ENCODE data around the gene SLC39A11.
"Not testable (repeated sequence)": the region's sequence is repeated elsewhere in the genome, so short reads cannot be mapped to it uniquely, and the experiment has no call there.

The SLC39A11 gene

DNA sequence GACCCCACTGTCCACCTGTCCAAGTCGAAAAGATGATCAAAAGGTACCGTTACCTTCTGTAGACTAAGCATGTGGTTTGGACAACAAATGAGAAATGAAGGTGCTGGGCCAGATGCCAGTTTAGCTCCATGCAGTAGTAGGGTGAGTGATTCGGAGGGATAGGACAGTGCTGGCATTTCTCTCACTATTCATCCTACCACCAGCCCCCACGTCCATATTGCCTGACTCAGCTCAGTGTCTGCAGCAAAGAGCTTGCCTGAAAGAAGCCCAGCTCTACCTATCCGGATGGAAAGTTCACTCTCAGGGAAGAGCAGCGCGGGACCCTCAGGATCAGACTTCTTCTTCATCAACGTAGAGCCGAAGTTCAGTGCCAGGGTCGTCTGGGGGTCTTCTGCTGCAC is 145.0 kb downstream of the SLC39A11 start:
- DNase-seq (ENCODE audit: low read depth): no peak

DNA sequence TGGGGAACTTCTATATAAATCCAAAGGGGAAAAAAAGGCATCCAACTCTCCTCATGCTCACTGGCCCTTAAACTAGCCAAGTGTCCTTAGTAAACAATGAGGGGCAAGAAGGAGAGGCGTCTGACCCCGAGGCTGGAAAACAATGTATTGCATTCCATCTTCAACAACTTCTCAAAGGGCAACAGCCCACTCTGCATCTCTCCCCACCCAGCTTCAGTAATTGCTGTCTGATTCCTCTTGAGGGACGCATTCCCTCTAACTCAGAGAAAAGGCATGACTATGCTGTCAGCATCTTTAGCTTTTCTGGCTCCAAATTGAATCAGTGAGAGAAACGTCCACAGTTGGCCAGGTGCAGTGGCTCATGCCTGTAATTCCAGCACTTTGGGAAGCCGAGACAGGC is 145.8 kb downstream of the SLC39A11 start:
- no peak for DNase-seq (ENCODE audit: low read depth)

DNA sequence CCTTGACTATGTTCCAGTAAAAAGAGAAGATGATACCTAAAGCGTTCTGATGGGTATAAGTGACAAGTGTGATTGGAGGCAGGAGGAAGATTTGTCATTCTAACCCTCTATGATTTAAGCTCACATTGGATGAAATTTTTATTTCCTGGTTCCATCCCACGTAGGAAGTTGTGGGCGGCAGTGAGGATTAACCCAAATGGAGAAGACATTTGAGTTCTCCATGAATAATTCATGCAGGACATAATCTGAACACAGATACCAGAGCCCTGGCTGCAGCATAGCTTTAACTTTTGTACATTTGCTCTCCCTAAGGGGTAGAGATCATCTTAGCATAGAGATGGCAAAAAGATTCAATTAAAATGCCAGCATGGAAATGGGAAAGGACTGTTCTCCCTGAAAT is 146.3 kb downstream of the SLC39A11 start:
- DNase-seq (ENCODE audit: low read depth): no peak

DNA sequence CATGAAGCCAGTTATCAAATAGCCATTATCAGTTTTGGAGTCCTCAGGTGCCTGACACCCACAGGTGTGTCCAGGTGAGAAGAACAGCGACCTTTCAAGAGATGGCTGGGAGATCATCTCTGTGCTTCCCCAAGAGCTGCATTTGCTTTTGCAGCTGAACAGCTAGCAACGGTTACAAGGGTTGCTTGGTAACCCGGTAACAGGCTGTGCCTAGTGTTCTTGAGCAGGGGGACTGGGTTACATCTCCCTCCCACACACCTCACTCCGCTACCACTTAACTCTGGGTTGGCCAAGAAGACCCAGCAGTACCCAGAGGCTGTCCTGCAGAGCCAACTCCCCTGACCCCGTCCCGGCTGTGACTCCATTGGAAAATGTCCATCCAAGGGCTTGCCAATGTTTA is 147.0 kb downstream of the SLC39A11 start:
- DNase-seq (ENCODE audit: low read depth): no peak

DNA sequence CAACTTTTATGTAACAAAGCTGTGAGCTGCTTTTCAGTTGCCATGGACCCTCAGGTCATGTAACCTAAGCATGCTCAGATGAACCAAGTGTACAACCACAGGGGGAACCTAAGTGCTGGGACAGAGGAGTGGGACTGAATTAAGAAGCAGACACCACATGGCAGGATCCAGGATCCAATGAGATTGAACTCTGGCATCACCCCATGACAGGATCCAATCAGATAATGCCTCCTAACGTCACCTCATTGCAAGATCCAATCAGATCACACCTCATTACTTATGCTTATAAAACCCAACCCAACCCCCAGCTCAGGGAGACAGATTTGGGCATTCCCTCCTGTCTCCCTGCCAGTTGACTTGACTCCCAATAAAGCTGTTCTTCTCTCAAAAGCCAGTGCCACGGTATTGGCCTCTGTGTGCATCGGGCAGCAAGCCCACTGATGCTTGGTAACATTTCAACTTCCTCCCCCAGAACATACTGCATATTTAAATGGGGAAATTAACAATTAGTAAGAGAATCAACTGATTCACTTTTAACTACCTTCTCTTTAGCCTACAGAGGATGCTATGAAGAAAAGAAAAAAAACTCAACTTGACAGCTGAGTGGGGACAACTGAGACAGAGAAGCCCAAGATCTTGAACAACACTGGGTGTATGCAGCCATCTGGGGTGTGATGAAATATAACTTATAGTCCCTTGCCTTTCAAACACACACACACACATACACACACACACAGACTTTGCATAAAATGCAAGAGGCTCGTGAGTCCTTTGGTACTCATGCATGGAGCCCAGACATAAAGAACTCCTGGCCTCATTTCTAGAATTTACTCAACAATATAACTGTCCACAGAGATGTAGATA is 148.4 kb downstream of the SLC39A11 start:
- DNase-seq (ENCODE audit: low read depth): no peak

DNA sequence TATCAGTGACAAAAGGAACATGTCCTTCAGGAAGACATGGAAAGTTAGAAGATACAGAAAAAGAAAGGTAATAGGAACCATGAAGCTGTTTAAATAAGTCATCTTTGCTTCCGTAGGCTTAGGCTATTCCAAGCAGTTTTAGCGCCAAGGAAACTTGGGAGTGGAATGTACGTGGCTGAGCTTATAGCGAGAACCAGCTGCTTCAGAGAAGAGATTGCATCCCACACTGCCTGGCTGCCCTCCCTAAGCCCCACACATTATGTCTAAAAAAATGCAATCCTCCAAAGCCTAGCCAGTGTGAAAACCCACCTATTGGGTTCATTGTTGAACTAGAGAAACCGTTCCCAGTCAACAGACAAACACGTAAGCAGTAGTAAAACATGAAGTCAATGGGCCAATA is 149.9 kb downstream of the SLC39A11 start:
- DNase-seq (ENCODE audit: low read depth): no peak

DNA sequence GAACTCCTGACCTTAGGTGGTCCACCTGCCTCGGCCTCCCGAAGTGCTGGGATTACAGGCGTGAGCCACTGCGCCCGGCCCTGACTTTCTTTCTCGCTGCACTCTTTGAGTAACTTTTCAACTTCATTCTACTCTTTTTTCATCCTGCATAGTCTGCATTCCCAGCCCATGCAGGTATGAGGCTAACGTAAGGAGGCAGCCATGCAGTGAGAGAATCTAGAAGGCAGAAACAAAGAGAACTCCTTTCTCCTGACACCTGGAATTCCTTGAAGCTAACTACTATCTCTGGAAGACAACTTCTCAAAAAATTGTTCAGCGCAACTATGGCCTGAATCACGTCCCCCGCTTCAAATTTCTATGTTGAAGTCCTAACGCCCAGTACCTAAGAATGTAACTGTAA is 152.0 kb downstream of the SLC39A11 start:
- no peak for DNase-seq (ENCODE audit: low read depth)

DNA sequence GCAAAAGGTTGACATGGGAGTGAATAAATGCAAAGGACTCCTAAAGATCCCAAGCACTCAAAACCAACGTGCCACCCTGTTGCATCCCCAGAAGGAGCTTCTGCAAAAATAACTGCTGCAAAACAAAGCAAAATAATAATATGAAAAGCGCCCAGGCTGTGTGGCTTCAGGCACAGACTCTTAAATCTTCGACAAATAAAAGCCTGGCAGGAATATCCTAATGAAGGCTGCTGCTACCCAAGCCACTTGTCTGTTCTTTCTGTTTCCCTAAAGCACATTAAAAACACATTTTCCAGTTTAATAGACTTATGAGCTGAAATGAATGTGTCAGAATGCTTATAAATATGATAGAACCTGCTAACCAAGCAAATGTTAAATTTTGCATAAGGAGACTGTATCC is 154.0 kb downstream of the SLC39A11 start:
- no peak for DNase-seq (ENCODE audit: low read depth)

DNA sequence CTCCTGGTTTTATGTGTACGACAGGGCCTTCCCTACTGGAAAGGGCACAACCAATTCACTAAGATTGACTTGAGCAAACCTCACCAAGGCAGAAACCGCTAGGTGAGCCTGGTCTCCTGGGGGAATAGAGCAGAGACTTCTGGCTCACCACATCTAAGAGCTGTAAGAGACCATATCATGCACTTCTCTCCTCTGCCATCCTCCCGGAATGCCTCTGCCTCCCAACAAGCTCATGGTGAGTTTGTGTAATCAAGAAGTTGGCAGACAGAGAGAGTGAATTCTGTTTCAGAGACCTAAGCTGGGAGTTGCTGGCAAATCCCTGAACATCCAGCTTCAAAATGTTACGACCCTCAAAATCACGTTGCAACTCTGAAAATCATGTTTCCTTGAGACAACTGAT is 154.8 kb downstream of the SLC39A11 start:
- no peak for DNase-seq (ENCODE audit: low read depth)

DNA sequence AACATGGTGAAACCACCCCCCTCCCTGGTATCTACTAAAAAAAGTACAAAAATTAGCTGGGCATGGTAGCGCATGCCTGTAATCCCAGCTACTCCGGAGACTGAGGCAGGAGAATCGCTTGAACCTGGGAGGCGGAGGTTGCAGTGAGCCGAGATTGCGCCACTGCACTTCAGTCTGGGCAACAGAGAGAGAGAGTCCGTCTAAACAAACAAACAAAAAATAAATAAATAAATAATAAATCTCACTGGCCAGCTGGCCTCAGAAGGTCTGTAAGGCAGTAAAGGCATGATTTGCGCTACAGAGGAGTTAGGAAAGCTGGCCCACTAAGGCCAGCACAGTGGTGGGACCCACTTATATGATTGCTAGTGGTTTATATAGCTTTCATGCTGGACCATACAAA is 155.2 kb downstream of the SLC39A11 start:
- DNase-seq (ENCODE audit: low read depth): not testable (repeated sequence)

DNA sequence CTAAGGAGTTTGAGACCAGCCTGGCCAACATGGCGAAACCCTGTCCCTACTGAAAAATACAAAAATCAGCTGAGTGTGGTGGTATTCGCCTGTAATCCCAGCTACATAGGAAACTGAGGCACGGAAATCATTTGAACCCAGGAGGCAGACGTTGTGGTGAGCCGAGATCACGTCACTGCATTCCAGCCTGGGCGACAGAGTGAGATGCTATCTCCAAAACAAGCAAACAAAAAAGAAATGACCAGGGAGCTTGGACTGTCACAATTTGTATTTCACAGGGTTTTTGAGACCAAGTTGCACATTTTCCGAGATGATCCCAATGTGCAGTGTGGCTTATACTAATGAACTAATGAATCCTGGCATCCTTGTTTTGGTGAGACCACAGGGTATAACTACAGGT is 156.5 kb downstream of the SLC39A11 start:
- no peak for DNase-seq (ENCODE audit: low read depth)

DNA sequence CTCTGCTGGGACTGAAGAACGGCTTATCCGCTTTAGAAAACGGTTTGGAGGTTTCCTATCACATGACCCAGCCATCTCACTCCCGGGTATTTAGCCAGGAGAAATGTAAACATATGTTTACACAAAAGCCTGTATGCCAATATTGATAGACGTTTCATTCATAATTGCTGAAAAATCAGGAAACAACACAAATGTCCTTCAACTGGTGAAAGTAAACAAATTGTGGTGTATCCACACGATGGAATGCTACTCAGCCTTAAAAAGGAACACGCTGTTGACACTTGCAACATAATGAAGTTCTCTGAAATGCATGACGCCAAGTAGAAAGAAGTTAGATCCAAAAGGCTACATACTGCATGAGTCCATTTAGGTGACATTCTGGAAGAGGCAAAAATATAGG is 157.6 kb downstream of the SLC39A11 start:
- no peak for DNase-seq (ENCODE audit: low read depth)

DNA sequence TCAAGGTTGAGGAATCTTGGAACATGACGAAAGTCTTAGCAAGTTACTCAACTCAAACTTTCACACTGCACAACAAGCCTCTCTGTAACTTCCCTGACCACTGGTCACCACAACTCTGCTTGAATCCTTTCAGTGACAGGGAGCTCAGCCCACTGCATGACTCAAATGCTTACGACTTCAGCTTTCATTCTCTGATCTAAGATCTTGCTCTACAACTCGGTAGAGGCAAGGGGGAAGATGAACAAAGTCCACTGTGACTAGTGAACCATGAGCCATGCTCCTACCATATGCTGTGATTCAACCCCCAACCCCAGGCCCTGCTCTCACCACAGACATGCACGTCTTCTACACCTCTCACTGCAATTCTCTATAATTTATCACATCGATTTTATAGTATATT is 160.9 kb downstream of the SLC39A11 start:
- DNase-seq (ENCODE audit: low read depth): no peak

DNA sequence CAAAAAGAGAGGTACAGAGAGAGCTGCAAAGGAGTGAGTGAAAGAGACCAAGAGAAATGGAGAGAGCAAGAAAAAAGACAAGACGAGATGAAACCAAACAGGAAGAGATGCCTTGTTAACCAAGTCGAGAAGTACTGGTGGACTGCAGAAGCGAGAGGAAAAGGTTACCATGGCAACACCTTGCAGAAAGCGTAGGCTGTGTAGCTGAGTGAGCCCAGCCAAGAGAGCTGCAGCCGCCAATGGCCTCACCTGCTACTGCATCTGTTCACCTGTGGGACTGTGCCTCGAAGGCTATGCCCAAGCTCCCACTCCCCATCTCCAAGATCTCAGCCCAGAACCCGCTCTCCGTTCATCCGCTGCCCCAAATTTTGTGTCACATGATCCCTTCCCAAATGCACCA is 161.3 kb downstream of the SLC39A11 start:
- DNase-seq (ENCODE audit: low read depth): no peak

DNA sequence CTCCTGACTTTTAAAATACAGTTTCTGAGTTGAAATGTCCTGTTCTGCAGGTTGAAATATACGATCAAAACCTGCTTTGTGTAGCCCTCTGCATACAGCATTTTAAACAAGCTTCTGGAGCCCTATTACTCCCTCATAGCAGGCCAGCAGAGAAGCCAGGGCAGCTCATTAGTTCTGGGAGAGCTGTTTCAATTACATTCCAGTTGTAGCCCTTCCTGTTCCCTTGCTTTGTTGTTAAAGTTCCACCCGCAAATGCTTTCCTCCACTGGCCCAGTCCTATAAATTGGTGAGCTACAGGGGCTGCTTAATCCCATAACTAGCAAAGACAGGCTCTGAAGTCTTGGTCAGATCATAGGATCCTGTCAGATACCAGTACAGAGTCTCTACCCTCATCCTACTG is 162.5 kb downstream of the SLC39A11 start:
- DNase-seq (ENCODE audit: low read depth): no peak

DNA sequence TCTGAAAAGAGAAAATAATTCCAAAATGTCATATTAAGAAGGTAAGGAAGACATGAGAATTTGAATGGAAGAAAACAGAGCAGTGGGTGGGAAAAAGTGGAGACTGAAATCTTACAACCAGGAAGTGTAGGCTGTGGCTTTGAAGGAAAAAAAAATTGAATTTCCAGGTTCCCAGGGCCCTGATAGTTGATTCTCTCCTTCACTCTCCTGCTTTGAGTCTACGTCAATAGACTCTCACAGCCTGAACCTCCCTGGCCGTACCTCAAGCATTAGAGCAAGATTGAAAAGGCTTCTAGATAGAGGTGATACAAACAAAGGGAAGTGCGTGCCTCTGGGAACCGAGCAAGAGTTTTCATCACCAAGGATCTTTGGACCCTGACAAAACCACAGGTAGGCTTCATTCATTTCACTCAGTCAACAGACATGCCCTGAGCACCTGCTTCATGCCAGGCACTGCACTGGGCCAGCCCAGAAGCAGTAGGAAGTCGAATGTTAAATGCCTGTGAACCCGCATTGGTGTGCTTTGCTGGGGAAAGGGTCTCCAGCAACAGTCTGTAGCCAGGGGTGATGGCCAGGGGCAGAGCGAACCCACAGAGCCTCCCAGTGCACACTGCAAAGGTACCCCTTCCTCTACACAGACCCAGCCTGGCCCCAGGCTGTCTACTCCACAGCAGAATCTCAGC is 163.9 kb downstream of the SLC39A11 start:
- no peak for DNase-seq (ENCODE audit: low read depth)

DNA sequence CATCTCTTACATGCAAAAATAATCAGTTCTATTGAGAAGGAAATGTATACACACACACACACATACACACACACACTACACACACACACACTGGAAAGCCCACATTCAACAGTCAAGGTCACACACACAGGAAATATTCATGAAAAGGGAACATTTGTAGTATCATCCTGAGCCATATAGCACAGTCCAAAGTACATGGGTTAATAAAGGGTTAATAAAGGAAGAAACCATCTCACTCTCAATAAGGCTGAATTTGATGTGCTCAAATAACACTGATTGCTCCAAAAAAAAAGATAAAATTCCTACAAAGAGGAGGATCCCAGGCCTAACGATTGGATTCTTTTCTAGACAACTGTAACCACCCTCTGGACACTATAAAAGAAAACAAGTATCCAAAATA is 164.7 kb downstream of the SLC39A11 start:
- DNase-seq (ENCODE audit: low read depth): no peak

DNA sequence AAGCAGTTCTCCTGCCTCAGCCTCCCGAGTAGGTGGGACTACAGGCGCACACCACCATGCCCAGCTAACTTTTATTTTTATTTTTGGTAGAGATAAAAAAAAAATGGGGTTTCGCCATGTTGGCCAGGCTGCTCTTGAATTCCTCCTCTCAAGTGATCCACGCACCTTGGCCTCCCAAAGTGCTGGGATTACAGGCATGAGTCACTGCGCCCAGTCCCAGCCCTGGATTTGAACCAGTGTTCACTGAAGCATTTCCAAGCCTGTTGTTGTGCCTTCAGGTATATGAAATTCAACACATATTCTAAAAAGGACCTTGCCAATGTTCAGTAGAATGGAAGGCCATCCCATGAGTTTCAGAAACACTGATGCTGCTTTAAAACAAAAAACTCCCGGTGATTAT is 165.3 kb downstream of the SLC39A11 start:
- no peak for DNase-seq (ENCODE audit: low read depth)

DNA sequence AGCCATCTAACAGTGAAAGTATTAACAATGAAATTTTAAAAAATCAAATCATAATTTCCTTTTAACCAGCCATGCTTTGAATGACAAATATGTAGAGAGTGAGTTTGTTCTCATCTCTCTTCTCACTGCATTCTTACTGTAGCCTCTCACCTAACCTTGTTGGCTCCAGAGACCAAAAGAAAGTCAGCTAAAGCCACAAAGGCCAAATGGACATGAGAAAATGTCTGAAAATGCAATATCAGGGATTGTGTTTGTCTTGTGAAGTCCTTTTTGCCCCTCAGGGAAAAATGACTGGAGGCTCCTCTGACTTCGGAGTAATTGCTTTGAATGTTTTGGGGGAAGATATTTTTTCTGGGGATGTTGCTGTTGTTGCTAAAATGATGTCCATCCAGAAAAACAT is 166.3 kb downstream of the SLC39A11 start:
- DNase-seq (ENCODE audit: low read depth): no peak

DNA sequence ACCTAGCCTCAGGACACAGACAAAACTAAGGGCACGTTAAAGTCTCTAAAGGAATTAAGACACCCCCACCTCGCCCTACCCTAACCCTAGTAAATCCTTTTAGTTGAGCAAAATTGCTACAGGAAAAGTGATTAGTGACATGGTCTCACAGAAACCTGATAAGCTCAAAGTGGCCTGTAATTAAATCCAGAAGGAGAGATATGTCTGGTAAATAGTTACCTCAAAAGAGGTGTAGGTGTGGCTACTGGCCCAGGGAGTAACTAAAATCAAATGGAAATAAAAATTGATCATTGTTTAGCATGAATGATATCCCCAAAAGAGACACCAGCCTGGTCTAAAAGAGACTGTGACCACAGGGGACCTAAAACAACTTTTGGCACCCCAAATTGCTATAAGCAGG is 168.3 kb downstream of the SLC39A11 start:
- DNase-seq (ENCODE audit: low read depth): no peak

DNA sequence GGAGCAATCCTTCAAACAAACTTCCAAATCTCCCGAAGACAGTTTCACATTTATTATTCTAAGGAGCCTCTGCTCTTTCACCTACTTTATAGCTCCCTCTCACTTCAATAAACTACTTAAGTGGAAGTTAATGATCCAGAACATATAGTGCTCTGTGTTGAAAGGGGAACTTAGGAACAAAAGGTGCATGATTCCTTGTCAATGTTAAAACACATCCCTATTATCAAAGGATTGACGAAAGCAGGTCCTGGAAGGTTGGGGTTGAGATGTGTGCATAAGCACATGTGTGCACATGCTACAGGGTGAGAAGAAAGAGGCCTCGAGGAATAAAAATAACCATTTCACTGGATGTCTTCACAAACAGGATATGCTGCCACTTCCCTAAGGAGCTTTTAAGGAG is 170.3 kb downstream of the SLC39A11 start:
- no peak for DNase-seq (ENCODE audit: low read depth)

DNA sequence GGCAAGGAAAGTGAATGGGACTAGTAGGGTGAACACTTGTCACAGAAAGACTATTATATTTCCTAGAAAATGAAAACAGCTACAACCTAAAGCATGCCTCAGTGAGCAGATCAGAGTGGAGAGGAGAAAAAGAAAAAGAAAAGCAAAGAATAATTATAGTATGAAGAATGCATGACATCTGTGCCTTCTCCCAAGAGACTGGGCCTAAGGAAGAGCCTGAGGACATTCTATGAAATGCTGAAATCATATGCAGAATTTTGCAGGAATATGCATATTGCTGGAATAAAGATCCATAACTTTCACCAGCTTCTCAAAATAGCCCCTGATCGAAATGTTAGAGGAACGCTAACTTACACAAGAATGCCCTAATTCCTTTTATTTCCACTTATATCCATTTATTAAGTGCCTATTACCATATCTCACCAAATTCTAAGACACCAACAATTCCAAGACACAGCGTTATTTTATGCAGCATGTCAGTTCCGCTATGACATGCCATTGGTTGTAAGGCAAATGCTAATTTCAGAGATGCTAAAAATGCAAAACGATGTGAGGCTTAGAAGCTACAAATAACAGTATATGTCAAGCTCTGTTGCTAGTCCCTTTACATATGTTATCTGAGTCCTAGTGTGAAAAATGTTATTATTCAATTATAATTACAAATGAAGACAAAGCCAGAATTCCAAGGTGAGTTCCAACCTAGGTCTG is 171.0 kb downstream of the SLC39A11 start:
- DNase-seq (ENCODE audit: low read depth): no peak

DNA sequence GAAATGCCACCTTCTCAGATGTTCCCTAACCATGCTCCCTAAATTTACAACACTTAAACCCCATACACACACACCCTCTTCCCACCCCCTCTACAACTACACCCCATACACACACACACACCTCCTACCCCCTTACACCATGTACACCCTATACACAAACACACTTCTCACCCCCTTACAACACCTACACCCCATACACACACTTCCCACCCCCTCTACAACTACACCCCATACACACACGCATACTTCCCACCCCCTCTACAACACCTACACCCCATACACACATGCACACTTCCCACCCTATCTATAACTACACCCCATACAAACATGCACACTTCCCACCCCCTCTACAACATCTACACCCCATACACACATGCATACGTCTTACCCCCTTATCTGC is 172.0 kb downstream of the SLC39A11 start:
- no peak for DNase-seq (ENCODE audit: low read depth)

Measured in activated T-helper 1 cell treated with Interleukin-2 at 50 U/mL for 16 hours (primary cell).